Astrocyte of the cerebellum (primary cell): ENCODE results near the gene TANC1.

Experiments used
- DNase-seq: peaks from one replicate; pipeline ENCODE4 v3.0.0-alpha.2; 2011; ENCODE audit warnings: low read depth
- H3K4me3 ChIP-seq: 2 replicates; pipeline ENCODE4 v1.5.1; 2011; ENCODE audit warnings: mild to moderate bottlenecking, low read depth, low read length, moderate library complexity
- CTCF ChIP-seq: IDR thresholded peaks from 2 replicates; pipeline ENCODE4 v1.5.1; 2012; ENCODE audit warnings: low read length, low read depth, moderate library complexity, mild to moderate bottlenecking; ENCODE audit errors: missing control alignments
- in situ Hi-C: cut with HindIII; loops from 2 replicates; pipeline ENCODE4 v1.10.0; 2017; ENCODE audit warnings: low sequenced_read_pairs

The TANC1 gene

GRCh38 chr2:159146996-159147666 lies 178.7 kb downstream of the TANC1 start:
- no peak overlapping the region for H3K4me3 ChIP-seq
- in situ Hi-C loops: no loop called here
- DNase-seq: no peak
- TF ChIP-seq CTCF: no peak

GRCh38 chr2:159147690-159148089 lies 179.2 kb downstream of the TANC1 start:
- DNase-seq: no peak
- H3K4me3 ChIP-seq: no peak overlapping the region
- TF ChIP-seq CTCF: no peak
- in situ Hi-C loops: no loop called here

DNA sequence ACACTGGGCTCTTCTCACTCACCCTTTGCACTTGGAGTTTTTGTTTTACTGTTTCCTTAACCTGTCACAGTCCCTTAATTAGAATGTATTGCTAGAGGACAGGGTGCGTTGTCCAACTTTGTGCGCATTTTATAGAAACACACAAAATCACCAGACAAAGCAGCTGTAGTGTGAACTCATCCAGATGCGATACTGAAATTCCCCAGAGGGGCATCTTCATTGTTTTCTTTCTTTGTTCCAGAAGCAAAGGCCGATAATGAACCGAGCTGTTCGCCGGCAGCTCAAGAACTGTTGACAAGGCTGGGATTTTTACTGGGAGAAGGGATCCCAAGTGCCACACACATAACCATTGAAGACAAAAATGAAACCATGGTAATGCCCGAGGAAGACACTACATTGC lies 180.5 kb downstream of the TANC1 start:
- in situ Hi-C loops: no loop called here
- no peak for TF ChIP-seq CTCF
- no peak overlapping the region for H3K4me3 ChIP-seq
- no peak for DNase-seq

GRCh38 chr2:159149747-159150146 lies 181.3 kb downstream of the TANC1 start:
- DNase-seq: no peak
- in situ Hi-C loops: no loop called here
- TF ChIP-seq CTCF: no peak
- H3K4me3 ChIP-seq: no peak overlapping the region

GRCh38 chr2:159150280-159150746 lies 181.9 kb downstream of the TANC1 start:
- H3K4me3 ChIP-seq: no peak overlapping the region
- no peak for TF ChIP-seq CTCF
- in situ Hi-C loops: no loop called here
- no peak for DNase-seq

DNA sequence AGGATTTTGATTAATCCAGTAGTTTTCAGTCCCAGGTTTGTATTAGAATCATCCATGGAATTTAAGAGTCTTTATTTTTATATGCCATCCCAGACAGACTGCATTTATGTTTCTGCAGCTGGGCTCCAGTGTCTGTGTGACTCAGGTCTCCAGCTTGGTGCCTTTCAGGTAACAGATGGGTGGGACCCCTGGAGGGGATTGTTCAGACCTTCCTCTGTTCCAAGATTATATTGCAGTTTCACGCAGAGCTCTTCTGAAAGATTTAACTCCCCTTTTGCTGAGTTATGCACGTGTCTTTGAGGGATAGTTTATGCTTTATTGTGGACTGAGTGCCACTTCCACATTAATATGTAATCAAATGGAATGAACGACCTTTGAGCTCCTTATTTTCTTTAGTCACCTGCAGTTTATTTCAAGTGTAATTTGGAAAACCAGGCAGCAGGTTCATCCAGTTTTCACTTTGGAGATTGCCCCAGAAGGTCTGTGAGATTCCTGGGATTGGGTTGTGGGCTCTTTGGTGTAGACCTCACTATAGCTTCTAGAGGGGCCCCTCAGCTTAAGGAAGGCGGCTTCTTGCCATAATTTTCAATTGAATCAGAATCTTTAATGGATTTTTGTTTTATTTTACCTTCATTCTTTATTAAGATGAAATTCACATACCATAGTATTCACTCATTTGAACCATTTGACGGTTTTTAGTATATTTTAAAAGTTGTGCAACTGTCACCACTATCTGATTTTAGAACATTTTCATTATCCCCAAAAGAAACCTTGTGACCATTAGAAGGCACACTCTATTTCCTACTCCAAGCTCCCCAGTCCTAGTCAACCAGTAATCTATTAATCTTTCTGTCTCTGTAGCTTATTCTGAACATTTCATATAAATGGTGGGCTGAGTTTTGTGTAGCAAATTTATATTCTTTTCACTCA lies 183.0 kb downstream of the TANC1 start:
- no peak for DNase-seq
- no peak overlapping the region for H3K4me3 ChIP-seq
- no peak for TF ChIP-seq CTCF
- in situ Hi-C loops: no loop called here
